ENCODE measurements around the gene USP12. TPM values are rescaled to one million over a fixed set of nuclear protein-coding genes. Genes with fewer than 3 reads are reported as not detected.

Gene USP12
- total RNA-seq, 1 experiment from 2014 or later, result 26.1 TPM

DNA sequence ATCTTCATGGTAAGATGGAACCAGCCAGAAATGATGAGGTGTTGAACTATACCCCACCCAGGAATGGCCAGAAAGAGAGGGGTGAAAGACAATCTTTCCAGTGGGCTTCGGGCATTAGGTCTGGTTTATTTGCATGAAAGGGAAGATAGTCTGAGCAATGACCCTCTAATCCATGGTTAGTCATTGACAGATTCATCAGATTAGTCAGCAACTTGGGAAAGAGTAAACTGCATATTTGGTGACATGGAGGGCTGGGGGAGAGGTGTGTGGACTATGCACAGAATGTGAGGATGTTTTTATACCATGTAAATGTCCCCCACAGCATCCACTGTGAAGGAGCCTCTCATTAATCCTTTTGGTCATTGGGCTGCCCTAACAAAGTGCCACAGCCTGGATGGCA lies 30.1 kb upstream of the USP12 start (continued):
- TF ChIP-seq, protein P1, sequence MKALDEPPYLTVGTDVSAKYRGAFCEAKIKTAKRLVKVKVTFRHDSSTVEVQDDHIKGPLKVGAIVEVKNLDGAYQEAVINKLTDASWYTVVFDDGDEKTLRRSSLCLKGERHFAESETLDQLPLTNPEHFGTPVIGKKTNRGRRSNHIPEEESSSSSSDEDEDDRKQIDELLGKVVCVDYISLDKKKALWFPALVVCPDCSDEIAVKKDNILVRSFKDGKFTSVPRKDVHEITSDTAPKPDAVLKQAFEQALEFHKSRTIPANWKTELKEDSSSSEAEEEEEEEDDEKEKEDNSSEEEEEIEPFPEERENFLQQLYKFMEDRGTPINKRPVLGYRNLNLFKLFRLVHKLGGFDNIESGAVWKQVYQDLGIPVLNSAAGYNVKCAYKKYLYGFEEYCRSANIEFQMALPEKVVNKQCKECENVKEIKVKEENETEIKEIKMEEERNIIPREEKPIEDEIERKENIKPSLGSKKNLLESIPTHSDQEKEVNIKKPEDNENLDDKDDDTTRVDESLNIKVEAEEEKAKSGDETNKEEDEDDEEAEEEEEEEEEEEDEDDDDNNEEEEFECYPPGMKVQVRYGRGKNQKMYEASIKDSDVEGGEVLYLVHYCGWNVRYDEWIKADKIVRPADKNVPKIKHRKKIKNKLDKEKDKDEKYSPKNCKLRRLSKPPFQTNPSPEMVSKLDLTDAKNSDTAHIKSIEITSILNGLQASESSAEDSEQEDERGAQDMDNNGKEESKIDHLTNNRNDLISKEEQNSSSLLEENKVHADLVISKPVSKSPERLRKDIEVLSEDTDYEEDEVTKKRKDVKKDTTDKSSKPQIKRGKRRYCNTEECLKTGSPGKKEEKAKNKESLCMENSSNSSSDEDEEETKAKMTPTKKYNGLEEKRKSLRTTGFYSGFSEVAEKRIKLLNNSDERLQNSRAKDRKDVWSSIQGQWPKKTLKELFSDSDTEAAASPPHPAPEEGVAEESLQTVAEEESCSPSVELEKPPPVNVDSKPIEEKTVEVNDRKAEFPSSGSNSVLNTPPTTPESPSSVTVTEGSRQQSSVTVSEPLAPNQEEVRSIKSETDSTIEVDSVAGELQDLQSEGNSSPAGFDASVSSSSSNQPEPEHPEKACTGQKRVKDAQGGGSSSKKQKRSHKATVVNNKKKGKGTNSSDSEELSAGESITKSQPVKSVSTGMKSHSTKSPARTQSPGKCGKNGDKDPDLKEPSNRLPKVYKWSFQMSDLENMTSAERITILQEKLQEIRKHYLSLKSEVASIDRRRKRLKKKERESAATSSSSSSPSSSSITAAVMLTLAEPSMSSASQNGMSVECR (CRISPR knock-in tag; IDR thresholded peaks at IDR 0.05; ENCODE audit: borderline replicate concordance), result no peak

DNA sequence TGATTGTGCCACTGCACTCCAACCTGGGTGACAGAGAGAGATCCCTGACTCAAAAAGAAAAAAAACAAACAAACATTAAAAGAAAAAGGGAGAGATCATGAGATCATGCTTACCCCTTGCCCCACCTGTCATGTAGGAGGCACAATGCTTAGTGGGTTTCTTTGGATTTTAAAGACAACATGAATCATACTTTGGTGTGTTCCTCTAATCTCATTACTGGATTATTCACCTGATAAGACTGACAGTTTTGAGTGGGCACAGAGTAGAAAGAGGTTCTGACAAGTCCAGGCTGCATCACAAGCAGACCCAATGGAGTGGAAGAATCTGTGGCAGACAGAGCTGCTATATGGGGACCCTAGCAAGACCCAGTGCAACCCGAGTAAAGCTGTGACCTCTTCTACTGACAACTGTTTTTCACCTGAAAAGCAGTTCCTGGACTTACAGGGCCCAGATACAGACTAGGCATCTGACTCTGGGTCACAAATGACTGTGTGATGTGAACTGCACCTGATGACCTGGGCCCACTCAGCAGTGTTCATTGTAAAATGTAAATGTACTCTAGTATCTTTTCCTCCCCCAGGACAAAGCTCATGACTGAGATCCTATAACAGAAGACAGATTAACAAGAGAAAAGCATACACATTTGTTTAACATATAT lies 28.9 kb upstream of the USP12 start:
- peaks cover 14% of the 10 kb centered on the region; the same call in 1 of the 2 replicates for H3K4me1 Mint-ChIP-seq
- no peaks in the 10 kb centered on the region for H3K9me3 Mint-ChIP-seq
- ATAC-seq (no peak), DNase-seq (ENCODE audit: low spot score) (no peak)
- no peaks in the 10 kb centered on the region for H3K36me3 Mint-ChIP-seq
- POLR2A ChIA-PET, result no interaction called here
- H3K4me3 Mint-ChIP-seq, result no peak overlapping the region
- H3K27ac Mint-ChIP-seq, result no peak overlapping the region
- CTCF ChIA-PET, result no interaction called here
- H3K27me3 Mint-ChIP-seq (ENCODE audit: low read depth), result peaks cover 3% of the 10 kb centered on the region
- TF ChIP-seq ZBTB21 (CRISPR knock-in tag; IDR thresholded peaks at IDR 0.05; ENCODE audit: borderline replicate concordance) (no peak), GTF2I (CRISPR knock-in tag; conservative IDR thresholded peaks at IDR 0.05) (no peak), ETV6 (CRISPR knock-in tag; IDR thresholded peaks at IDR 0.05) (no peak), GABPB1 (CRISPR knock-in tag; IDR thresholded peaks at IDR 0.05) (no peak), NFE2L1 (CRISPR knock-in tag; IDR thresholded peaks at IDR 0.05) (no peak), KAT7 (CRISPR knock-in tag; IDR thresholded peaks at IDR 0.05; ENCODE audit: borderline replicate concordance) (no peak), TCF7 (CRISPR knock-in tag; IDR thresholded peaks at IDR 0.05; ENCODE audit: low read depth) (no peak), SP1 (CRISPR knock-in tag; conservative IDR thresholded peaks at IDR 0.05) (no peak), SMAD4 (CRISPR knock-in tag; IDR thresholded peaks at IDR 0.05) (no peak), HMGA2 (CRISPR knock-in tag; IDR thresholded peaks at IDR 0.05) (no peak)
- TF ChIP-seq, protein P2, sequence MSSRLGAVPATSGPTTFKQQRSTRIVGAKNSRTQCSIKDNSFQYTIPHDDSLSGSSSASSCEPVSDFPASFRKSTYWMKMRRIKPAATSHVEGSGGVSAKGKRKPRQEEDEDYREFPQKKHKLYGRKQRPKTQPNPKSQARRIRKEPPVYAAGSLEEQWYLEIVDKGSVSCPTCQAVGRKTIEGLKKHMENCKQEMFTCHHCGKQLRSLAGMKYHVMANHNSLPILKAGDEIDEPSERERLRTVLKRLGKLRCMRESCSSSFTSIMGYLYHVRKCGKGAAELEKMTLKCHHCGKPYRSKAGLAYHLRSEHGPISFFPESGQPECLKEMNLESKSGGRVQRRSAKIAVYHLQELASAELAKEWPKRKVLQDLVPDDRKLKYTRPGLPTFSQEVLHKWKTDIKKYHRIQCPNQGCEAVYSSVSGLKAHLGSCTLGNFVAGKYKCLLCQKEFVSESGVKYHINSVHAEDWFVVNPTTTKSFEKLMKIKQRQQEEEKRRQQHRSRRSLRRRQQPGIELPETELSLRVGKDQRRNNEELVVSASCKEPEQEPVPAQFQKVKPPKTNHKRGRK (CRISPR knock-in tag; IDR thresholded peaks at IDR 0.05; ENCODE audit: borderline replicate concordance), result no peak
- TF ChIP-seq, protein P3, sequence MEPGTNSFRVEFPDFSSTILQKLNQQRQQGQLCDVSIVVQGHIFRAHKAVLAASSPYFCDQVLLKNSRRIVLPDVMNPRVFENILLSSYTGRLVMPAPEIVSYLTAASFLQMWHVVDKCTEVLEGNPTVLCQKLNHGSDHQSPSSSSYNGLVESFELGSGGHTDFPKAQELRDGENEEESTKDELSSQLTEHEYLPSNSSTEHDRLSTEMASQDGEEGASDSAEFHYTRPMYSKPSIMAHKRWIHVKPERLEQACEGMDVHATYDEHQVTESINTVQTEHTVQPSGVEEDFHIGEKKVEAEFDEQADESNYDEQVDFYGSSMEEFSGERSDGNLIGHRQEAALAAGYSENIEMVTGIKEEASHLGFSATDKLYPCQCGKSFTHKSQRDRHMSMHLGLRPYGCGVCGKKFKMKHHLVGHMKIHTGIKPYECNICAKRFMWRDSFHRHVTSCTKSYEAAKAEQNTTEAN (CRISPR knock-in tag; IDR thresholded peaks at IDR 0.05), result no peak
- TF ChIP-seq, protein P4, sequence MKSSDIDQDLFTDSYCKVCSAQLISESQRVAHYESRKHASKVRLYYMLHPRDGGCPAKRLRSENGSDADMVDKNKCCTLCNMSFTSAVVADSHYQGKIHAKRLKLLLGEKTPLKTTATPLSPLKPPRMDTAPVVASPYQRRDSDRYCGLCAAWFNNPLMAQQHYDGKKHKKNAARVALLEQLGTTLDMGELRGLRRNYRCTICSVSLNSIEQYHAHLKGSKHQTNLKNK (CRISPR knock-in tag; IDR thresholded peaks at IDR 0.05), result no peak
- TF ChIP-seq, protein P5, sequence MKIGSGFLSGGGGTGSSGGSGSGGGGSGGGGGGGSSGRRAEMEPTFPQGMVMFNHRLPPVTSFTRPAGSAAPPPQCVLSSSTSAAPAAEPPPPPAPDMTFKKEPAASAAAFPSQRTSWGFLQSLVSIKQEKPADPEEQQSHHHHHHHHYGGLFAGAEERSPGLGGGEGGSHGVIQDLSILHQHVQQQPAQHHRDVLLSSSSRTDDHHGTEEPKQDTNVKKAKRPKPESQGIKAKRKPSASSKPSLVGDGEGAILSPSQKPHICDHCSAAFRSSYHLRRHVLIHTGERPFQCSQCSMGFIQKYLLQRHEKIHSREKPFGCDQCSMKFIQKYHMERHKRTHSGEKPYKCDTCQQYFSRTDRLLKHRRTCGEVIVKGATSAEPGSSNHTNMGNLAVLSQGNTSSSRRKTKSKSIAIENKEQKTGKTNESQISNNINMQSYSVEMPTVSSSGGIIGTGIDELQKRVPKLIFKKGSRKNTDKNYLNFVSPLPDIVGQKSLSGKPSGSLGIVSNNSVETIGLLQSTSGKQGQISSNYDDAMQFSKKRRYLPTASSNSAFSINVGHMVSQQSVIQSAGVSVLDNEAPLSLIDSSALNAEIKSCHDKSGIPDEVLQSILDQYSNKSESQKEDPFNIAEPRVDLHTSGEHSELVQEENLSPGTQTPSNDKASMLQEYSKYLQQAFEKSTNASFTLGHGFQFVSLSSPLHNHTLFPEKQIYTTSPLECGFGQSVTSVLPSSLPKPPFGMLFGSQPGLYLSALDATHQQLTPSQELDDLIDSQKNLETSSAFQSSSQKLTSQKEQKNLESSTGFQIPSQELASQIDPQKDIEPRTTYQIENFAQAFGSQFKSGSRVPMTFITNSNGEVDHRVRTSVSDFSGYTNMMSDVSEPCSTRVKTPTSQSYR (CRISPR knock-in tag; IDR thresholded peaks at IDR 0.05), result no peak
- TF ChIP-seq, protein P6, sequence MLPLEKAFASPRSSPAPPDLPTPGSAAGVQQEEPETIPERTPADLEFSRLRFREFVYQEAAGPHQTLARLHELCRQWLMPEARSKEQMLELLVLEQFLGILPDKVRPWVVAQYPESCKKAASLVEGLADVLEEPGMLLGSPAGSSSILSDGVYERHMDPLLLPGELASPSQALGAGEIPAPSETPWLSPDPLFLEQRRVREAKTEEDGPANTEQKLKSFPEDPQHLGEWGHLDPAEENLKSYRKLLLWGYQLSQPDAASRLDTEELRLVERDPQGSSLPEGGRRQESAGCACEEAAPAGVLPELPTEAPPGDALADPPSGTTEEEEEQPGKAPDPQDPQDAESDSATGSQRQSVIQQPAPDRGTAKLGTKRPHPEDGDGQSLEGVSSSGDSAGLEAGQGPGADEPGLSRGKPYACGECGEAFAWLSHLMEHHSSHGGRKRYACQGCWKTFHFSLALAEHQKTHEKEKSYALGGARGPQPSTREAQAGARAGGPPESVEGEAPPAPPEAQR (CRISPR knock-in tag; IDR thresholded peaks at IDR 0.05), result no peak
- TF ChIP-seq, protein P7, sequence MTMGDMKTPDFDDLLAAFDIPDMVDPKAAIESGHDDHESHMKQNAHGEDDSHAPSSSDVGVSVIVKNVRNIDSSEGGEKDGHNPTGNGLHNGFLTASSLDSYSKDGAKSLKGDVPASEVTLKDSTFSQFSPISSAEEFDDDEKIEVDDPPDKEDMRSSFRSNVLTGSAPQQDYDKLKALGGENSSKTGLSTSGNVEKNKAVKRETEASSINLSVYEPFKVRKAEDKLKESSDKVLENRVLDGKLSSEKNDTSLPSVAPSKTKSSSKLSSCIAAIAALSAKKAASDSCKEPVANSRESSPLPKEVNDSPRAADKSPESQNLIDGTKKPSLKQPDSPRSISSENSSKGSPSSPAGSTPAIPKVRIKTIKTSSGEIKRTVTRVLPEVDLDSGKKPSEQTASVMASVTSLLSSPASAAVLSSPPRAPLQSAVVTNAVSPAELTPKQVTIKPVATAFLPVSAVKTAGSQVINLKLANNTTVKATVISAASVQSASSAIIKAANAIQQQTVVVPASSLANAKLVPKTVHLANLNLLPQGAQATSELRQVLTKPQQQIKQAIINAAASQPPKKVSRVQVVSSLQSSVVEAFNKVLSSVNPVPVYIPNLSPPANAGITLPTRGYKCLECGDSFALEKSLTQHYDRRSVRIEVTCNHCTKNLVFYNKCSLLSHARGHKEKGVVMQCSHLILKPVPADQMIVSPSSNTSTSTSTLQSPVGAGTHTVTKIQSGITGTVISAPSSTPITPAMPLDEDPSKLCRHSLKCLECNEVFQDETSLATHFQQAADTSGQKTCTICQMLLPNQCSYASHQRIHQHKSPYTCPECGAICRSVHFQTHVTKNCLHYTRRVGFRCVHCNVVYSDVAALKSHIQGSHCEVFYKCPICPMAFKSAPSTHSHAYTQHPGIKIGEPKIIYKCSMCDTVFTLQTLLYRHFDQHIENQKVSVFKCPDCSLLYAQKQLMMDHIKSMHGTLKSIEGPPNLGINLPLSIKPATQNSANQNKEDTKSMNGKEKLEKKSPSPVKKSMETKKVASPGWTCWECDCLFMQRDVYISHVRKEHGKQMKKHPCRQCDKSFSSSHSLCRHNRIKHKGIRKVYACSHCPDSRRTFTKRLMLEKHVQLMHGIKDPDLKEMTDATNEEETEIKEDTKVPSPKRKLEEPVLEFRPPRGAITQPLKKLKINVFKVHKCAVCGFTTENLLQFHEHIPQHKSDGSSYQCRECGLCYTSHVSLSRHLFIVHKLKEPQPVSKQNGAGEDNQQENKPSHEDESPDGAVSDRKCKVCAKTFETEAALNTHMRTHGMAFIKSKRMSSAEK (CRISPR knock-in tag; IDR thresholded peaks at IDR 0.05; ENCODE audit: borderline replicate concordance), result no peak
